GM21447 (cell line): ENCODE results near the gene NUP210.

ENCODE experiments used
- ATAC-seq: cut with Tn5 transposase; IDR thresholded peaks from one replicate; pipeline ENCODE4 v1.9.1; 2021; ENCODE audit not compliant: unreplicated experiment

The NUP210 gene

GRCh38 chr3:13329746-13330145, 90.4 kb downstream of the NUP210 start:
- no peak for ATAC-seq

DNA sequence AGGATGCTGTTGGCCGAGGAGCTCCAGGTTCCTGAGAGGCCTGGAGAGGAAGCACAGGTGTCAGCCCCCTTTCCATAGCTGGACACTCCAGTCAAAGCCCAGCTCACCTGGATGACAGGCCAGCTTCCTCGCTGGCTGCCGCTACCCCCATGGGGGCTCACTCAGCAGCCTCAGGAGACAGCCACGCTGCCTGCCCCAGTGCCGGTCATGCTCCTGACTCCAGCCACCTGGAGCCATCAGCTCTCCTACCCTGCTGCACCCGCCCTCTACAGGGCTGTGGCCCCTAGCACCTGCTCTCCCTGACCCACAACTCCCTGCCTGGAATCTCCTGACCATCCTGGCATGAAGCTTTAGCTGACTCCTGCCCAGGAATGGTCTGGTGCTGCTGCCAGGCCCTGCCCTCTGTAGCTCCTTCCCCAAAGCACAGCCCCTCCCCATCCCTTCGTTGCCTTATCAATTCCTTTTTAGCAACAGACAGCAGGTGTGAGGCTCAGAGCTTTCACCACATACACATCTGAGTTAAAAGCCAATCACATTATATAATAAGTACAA, 94.2 kb downstream of the NUP210 start:
- no peak for ATAC-seq

GRCh38 chr3:13324835-13325501, 95.2 kb downstream of the NUP210 start:
- ATAC-seq, result peak; percentile 60

- ATAC-seq, result no peak
These were observed 96.3 kb downstream of the NUP210 start for GRCh38 chr3:13323822-13324221.

GRCh38 chr3:13322324-13322723, 97.8 kb downstream of the NUP210 start:
- ATAC-seq, result no peak

DNA sequence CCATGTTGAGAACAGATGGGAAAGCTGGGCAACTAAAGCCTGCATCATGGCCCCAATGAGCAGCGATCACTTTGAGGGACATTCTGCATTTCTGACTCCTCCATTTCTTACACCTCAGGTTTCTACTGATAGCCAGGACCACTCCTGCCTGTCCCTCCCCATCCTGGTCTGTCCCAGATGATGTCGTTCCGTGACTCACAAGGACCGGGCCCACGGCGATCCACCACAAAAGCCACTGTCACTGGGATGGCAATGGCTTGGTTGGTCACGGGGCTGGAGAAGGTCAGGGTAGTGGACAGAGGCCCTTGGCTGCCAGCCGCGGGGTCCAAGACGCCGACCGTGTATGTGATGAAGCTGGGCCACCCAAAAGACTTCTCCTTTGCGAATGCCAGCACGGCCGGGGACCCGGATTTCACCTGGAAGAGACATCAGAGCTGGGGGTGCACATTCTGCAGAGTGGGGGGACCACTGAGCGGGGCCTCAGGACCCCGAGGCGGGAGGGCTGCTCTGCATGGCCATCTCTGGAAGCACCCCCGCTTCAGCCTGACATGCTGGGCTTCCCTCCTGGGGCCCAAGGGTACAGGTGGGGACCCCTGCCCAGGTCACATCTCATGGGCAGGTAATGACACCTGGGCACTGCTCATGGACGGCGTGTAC, 100.4 kb downstream of the NUP210 start:
- no peak for ATAC-seq

DNA sequence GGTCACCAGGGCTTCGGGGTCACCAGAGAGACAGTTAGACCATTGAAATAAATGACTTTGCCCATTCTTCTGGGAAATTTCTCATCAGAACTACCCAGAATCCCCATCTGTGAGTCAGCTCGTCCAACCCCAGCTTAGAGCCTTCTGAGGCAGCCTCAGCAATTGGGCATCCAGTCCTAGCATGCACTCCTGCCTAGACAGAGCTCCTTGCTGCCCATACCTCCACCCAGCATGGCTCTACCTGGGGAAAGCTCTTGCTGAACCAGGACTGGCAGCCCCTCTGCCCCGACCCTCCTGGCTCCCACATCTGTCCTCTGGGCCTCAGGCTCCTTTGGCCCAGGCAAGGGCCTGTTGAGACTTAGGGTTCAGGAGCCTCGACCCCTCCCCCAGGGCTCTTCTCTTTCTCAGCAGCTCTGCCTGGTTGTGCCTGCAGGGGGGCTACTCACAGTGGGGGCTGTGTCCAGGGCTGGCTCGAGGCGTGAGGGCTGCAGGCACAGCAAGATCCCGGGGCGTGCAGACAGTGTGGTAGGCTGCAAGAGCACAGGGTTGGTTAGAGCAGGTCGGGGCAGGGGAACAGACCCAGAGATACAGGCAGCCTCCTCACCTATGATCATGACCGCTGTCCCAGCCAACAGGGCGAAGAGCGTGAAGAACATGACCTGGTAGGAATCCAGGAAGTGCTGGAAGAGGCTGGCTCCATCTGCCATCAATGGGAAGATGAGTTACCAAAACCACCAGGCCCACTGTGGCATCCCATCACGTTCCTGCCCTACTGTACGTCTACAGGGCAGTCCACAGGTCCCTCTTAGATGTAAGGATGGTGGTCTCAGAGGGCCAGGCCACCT, 101.3 kb downstream of the NUP210 start:
- ATAC-seq, result no peak

DNA sequence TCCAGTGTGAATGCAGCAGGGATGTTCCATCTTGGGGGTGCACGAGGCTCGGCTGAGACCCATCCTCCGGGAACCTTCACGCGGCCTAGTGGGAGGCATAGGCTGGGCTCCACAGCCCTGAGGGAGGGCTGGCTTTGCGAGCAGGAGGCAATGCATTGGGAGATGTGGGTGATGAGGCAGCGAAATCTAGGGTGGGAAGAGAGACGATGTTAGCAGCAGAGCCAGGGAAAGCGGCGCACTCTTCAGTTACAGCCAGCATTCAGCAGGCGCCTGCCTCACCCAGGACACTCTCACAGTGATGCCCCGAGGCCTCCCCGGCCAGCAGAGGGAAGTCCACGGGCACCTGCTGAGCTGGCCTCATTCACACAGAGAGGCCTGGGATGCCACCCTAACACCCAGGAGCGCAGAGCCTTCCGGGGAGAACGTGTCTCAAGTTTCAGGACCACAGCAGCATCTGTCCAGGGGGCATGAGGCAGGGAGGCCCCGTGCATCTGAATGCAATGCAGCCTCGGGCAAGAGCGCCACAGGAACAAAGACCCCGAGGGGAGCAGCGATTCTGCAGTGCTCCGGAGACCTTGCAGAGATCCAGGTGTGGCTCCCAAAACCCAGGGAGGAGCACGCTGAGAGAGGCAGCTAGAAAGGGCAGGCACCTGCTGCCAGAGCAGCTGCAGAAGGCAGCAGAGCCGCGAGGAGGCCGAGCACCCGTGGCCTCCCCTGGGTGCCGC, 102.4 kb downstream of the NUP210 start:
- ATAC-seq, result no peak

DNA sequence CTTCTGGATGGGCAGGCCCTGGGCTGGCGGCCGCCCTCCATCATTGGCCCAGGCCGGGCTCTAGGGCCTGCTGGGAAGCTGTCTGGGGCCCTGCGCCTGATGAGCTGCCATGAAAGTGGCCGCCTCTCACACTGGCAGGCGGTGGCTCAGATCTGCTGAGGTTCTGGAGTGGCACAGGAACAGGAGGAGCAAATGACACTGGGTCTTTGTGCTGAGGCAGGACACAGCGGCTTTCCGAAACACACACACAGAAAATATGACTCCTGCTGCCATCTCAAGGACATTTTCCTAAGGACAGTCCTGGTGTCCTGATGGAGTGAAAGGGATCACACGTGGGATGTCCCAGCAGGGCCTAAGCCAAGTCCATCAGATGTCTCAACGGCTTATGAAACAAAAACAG, 103.5 kb downstream of the NUP210 start:
- no peak for ATAC-seq

DNA sequence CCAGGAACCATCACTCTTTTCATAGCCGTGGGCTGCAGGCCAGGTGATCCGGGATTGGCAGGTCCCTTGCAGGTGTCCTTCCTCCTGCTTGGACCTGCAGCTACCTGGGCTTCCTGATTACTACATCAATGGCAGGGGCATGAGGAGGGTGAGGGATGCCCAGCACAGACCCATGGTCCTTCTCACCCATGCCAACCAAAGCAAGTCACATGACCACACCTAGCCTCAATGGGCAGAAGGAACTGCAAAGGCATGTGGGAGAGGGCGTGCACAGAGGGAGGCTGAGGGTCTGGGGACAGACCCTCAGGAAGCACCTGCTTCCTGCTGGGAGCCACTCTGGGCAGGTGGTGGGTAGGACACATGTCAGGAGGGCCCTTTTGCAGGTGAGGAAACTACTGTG, 105.2 kb downstream of the NUP210 start:
- no peak for ATAC-seq

DNA sequence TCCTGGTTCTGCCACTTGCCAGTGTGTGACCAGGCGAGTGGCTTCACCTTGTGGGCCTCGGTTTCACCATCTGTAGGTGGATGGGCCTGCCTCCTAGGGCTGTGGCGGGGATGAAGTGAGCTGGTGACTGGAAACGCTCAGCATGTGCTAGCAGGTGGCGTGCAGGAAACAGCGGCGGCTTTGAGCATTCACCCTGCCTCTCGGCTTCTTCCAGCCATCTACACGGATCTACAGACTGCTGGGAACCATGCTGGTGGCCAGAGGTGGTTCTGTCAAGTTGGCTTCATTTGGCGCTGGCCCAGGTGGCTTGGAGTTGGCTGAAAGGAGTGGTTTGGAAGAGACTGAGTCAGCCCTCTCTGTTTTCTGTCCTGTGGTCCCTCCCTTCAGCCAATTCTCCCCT, 106.3 kb downstream of the NUP210 start:
- no peak for ATAC-seq

DNA sequence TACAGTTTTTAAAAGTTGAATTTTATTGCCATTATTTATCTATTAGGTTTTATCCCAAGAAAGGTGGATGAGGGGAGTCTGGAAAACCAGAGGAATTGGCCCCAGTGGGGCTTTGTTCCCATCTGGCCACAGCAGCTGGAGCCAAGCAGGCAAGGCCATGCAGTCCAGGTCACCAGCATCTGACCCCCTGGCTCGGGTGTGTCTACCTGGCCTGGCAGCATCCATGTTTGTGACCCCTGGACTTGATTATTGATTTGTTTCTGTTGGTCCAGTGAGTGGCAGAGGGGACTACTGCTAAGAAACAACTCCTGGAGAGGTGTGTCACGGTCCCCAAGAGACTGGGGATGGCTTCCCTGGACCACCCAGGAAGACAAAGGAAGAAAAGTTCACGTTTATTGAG, 111.1 kb downstream of the NUP210 start:
- ATAC-seq, result no peak

DNA sequence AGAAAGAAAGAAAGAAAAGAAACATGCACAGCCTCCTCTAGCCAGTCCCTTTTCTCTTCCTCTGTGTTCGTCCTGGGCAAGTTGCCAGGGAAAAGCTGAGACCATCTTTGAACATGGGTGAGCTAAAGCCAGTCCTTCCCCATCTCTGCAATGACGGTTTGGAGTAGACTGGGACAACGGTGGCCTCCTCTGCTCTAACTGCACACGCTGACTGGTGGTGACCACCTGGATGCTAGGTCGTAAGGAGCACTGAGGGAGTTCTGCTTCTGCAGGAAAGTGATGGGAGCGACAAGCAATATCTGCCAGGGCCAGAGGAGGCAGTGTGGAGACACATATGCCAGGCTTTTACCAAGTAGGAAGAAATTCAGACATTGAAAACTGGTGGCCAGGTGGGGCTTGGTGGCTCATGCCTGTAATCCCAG, 111.7 kb downstream of the NUP210 start:
- no peak for ATAC-seq

GRCh38 chr3:13307041-13307440, 113.1 kb downstream of the NUP210 start:
- no peak for ATAC-seq

GRCh38 chr3:13305623-13306022, 114.5 kb downstream of the NUP210 start:
- ATAC-seq, result no peak

GRCh38 chr3:13303410-13303809, 116.7 kb downstream of the NUP210 start:
- ATAC-seq, result no peak

DNA sequence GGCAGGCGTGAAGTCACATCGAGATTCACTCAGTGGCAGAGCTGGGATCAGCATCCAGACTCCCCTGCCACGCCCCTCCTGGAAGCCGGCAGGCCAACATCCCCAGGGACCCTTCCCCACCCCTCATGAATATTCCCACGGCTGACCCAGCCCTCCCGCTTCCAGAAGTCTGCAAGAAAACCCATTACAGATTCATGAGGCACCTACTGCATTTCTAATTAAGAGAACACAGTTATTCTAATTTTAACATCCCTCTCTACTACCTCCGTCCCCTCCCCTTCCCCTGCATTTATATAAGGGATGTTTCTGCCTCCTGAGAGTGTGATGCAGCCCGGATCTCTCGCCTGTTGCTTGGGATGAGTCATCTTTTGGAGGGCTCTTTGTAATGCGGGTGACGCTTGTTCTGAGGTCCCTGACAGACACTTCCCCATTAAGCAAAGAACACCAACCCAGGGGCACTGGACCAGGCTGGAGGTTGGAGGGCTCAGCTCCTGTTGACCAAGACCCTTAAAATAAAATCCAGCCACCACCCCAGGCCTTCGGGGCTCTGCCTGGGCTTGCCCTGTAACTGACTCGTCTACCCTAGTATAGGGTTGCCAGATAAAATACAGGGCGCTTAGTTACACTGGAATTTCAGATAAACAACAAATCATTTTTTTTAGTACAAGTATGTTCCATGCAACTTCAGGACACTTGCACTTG, 118.7 kb downstream of the NUP210 start:
- peak; percentile 55 for ATAC-seq

DNA sequence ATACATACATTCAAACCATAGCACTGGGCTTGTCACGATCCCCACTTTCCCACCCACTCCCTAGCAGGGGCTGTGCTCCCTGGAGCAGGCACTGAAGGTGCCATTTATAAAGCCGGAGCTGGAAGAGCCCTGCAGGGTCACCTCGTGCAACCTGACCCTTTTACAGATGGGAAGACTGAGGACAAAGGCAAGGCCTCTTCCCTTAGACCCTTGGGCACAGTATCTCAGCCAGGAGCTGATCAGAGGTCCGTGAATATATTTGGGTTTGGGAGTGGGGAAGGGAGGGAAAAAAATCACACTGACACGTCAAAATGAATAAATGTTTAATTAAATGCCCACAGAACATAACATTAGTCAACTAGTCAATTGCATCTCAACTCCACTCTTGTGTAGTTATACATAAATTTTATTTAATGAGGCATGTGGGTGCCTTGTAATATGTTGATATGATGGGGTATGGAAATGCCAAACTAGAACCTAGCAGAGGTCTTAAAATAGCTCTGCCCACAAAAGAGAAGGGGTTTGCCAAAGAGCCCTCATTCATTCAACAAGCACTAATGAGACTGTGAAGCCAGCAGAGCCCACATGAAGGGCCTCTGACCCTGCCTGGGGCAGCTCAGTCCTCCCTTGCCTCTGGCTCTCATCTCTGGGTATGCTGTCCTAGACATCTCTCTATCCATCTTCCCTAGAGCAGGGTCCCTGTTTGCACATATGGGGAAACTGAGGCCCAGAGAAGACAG, 119.4 kb downstream of the NUP210 start:
- ATAC-seq, result no peak

GRCh38 chr3:13299531-13300155, 120.5 kb downstream of the NUP210 start:
- no peak for ATAC-seq
